Large intestine (tissue), 3 donors: Measurements from ENCODE around the gene DPYSL4. TPM values are rescaled to one million over a fixed set of nuclear protein-coding genes. Genes with fewer than 3 reads are reported as not detected.

Experiments used
- DNase-seq, 2 donors: peaks; one replicate each; pipeline versions ENCODE4 v3.0.0 to v3.0.0-alpha.2; 2013
- H3K27ac ChIP-seq: one replicate; pipeline ENCODE4 v1.5.1; 2013; ENCODE audit warnings: low read length
- H3K27me3 ChIP-seq: 2 replicates; pipeline ENCODE4 v1.6.1; 2013; ENCODE audit warnings: low read length; ENCODE audit not compliant: control insufficient read depth, insufficient read depth
- H3K36me3 ChIP-seq: 2 replicates; pipeline ENCODE4 v1.6.1; 2013; ENCODE audit warnings: low read length; ENCODE audit not compliant: control insufficient read depth, insufficient read depth
- H3K4me1 ChIP-seq: one replicate; pipeline ENCODE4 v1.6.1; 2013; ENCODE audit warnings: low read length; ENCODE audit not compliant: control insufficient read depth, insufficient read depth
- H3K4me3 ChIP-seq: one replicate; pipeline ENCODE4 v1.5.1; 2013; ENCODE audit warnings: low read length
- H3K9me3 ChIP-seq: one replicate; pipeline ENCODE4 v1.6.1; 2013; ENCODE audit warnings: mild to moderate bottlenecking, low read depth, low read length, moderate library complexity; ENCODE audit not compliant: control insufficient read depth
- WGBS: methylation state at CpG from one replicate; pipeline ENCODE4 v1.1.5; 2013; ENCODE audit warnings: low lambda C conversion rate; ENCODE audit not compliant: insufficient coverage; 5-methylcytosine and 5-hydroxymethylcytosine counted together
- polyA plus RNA-seq: library from polyadenylated mRNA; unstranded; fragments of 120-200 nt; gene quantifications from one replicate; pipeline ENCODE4 v1.2.1, GENCODE V29; 2013

The DPYSL4 gene
- polyA plus RNA-seq, 1 donor = 4.6 TPM

GRCh38 chr10:132149917-132150316 is 36.8 kb upstream of the DPYSL4 start:
- Histone ChIP-seq H3K9me3 (no peaks in the 10 kb centered on the region), H3K4me3 (no peak overlapping the region), H3K36me3 (no peaks in the 10 kb centered on the region), H3K4me1 (no peaks in the 10 kb centered on the region), H3K27me3 (no peaks in the 10 kb centered on the region), H3K27ac (no peak overlapping the region)
- no peak for DNase-seq
- WGBS = no CpG with 5 or more reads among the region's 7 CpGs

GRCh38 chr10:132150777-132151176 is 36.0 kb upstream of the DPYSL4 start:
- Histone ChIP-seq H3K27ac (no peak overlapping the region), H3K4me1 (no peaks in the 10 kb centered on the region), H3K4me3 (no peak overlapping the region), H3K36me3 (no peaks in the 10 kb centered on the region), H3K9me3 (no peaks in the 10 kb centered on the region), H3K27me3 (no peaks in the 10 kb centered on the region)
- WGBS = 91% methylated on average over 2 of the region's 2 CpGs
- no peak for DNase-seq

- WGBS = no CpG with 5 or more reads among the region's 3 CpGs
- Histone ChIP-seq H3K4me1 (no peaks in the 10 kb centered on the region), H3K36me3 (no peaks in the 10 kb centered on the region), H3K9me3 (no peaks in the 10 kb centered on the region), H3K27ac (no peak overlapping the region), H3K27me3 (no peaks in the 10 kb centered on the region), H3K4me3 (no peak overlapping the region)
- no peak for DNase-seq
These were observed 35.3 kb upstream of the DPYSL4 start for GRCh38 chr10:132151286-132151950.

- no CpG with 5 or more reads among the region's 3 CpGs for WGBS
- Histone ChIP-seq H3K27me3 (no peaks in the 10 kb centered on the region), H3K4me3 (no peak overlapping the region), H3K36me3 (no peaks in the 10 kb centered on the region), H3K27ac (no peak overlapping the region), H3K9me3 (no peaks in the 10 kb centered on the region), H3K4me1 (no peaks in the 10 kb centered on the region)
- no peak for DNase-seq
These were observed 34.7 kb upstream of the DPYSL4 start for GRCh38 chr10:132151951-132152505.

- H3K4me1 ChIP-seq = no peaks in the 10 kb centered on the region
- no peak for DNase-seq
- H3K36me3 ChIP-seq = no peaks in the 10 kb centered on the region
- H3K27ac ChIP-seq = no peak overlapping the region
- no peaks in the 10 kb centered on the region for H3K9me3 ChIP-seq
- H3K4me3 ChIP-seq = no peak overlapping the region
- no peaks in the 10 kb centered on the region for H3K27me3 ChIP-seq
- no CpG with 5 or more reads among the region's 13 CpGs for WGBS
These were observed 33.7 kb upstream of the DPYSL4 start for GRCh38 chr10:132152896-132153580.

GRCh38 chr10:132153616-132154217 is 33.0 kb upstream of the DPYSL4 start:
- no CpG with 5 or more reads among the region's 19 CpGs for WGBS
- Histone ChIP-seq H3K9me3 (no peaks in the 10 kb centered on the region), H3K36me3 (no peaks in the 10 kb centered on the region), H3K27me3 (no peaks in the 10 kb centered on the region), H3K4me1 (no peaks in the 10 kb centered on the region), H3K4me3 (no peak overlapping the region), H3K27ac (no peak overlapping the region)
- no peak for DNase-seq

GRCh38 chr10:132154440-132154839 is 32.3 kb upstream of the DPYSL4 start:
- DNase-seq = no peak
- Histone ChIP-seq H3K4me1 (no peaks in the 10 kb centered on the region), H3K27ac (no peak overlapping the region), H3K36me3 (no peaks in the 10 kb centered on the region), H3K9me3 (no peaks in the 10 kb centered on the region), H3K27me3 (no peaks in the 10 kb centered on the region), H3K4me3 (no peak overlapping the region)
- WGBS = no CpG with 5 or more reads among the region's 7 CpGs

GRCh38 chr10:132154931-132155330 is 31.8 kb upstream of the DPYSL4 start:
- Histone ChIP-seq H3K9me3 (no peaks in the 10 kb centered on the region), H3K4me1 (no peaks in the 10 kb centered on the region), H3K27me3 (no peaks in the 10 kb centered on the region), H3K27ac (no peak overlapping the region), H3K4me3 (no peak overlapping the region), H3K36me3 (no peaks in the 10 kb centered on the region)
- no CpG with 5 or more reads among the region's 1 CpG for WGBS
- no peak for DNase-seq

- no CpG with 5 or more reads among the region's 15 CpGs for WGBS
- no peaks in the 10 kb centered on the region for H3K27me3 ChIP-seq
- DNase-seq = no peak
- no peaks in the 10 kb centered on the region for H3K4me1 ChIP-seq
- no peak overlapping the region for H3K27ac ChIP-seq
- no peaks in the 10 kb centered on the region for H3K36me3 ChIP-seq
- no peaks in the 10 kb centered on the region for H3K9me3 ChIP-seq
- H3K4me3 ChIP-seq = no peak overlapping the region
These were observed 30.9 kb upstream of the DPYSL4 start for GRCh38 chr10:132155723-132156381.

- 81% methylated on average over 2 of the region's 7 CpGs for WGBS
- DNase-seq = no peak
- Histone ChIP-seq H3K27me3 (no peaks in the 10 kb centered on the region), H3K4me3 (no peak overlapping the region), H3K4me1 (no peaks in the 10 kb centered on the region), H3K9me3 (no peaks in the 10 kb centered on the region), H3K27ac (no peak overlapping the region), H3K36me3 (no peaks in the 10 kb centered on the region)
These were observed 30.4 kb upstream of the DPYSL4 start for GRCh38 chr10:132156382-132156781.
